GM21526 (cell line): Measurements from ENCODE around the gene ZSCAN10.
A peak's percentile ranks its signal among the peaks of the same experiment; 100 is the strongest.
"Not testable (repeated sequence)": the region's sequence is repeated elsewhere in the genome, so short reads cannot be mapped to it uniquely, and the experiment has no call there.

Experiments
- ATAC-seq: cut with Tn5 transposase; IDR thresholded peaks from one replicate; pipeline ENCODE4 v1.9.1; 2021; ENCODE audit warnings: moderate library complexity; ENCODE audit not compliant: unreplicated experiment, low FRiP score

Gene ZSCAN10

DNA sequence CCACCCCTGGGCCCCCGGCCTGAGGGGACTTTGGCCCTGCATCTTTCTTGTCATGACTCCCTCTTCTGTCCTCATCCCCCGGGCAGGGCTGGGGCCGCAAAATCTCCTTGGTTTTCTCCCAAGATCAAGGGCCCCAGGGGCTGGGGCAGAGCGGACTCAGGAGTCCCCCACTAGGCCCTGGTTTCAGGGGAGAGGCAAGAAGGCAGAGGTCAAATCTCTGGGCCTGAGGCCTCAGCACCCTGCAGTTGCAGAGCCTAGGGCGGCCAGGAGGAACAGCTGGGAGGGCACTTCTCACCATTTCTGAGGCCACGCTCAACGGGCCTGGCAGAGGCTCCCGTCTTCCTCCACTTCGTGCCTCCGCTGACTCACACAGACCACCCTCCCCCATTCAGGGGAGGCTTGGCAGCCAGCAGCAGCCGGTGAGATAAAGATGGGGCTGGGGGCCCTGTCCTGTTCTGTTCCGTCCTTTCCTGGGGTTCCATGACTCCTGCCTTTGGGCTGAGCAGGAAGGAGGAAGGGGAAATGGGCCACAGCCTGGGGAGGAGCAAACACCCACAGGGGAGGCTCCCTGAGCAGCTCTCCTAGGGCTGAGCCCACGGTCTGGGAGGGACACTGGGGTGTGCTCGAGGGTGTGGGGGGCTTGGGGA is 12.4 kb downstream of the ZSCAN10 start:
- no peak for ATAC-seq

DNA sequence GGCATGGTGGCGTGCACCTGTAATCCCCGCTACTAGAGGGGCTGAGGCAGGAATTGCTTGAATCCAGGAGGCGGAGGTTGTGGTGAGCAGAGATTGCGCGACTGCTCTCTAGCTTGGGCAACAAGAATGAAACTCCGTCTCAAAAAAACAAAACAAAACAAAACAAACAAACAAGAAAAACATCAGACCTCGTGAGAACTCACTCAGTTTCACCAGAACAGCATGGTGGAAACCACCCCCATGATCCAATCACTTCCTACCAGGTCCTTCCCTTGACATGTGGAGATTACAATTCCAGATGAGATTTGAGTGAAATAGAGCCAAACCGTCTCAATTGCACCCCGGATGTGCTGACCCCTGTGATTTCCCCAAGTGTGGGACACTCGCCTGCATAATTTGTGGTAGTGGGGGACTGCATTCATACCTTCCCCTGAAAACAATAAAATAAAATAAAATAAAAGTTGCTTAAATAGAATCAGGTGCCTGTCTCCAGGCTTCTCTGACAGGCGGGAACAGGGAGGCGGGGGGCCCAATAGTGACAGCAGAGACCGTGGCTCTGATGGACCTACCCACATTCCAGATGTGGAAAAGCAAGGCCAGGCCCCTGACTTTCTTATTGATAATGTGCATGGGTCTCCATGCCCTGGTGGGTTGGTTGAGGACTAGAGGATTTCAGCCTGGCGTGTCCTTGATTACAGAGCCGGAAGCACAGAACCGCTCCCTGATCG is 13.1 kb downstream of the ZSCAN10 start:
- ATAC-seq, result no peak

DNA sequence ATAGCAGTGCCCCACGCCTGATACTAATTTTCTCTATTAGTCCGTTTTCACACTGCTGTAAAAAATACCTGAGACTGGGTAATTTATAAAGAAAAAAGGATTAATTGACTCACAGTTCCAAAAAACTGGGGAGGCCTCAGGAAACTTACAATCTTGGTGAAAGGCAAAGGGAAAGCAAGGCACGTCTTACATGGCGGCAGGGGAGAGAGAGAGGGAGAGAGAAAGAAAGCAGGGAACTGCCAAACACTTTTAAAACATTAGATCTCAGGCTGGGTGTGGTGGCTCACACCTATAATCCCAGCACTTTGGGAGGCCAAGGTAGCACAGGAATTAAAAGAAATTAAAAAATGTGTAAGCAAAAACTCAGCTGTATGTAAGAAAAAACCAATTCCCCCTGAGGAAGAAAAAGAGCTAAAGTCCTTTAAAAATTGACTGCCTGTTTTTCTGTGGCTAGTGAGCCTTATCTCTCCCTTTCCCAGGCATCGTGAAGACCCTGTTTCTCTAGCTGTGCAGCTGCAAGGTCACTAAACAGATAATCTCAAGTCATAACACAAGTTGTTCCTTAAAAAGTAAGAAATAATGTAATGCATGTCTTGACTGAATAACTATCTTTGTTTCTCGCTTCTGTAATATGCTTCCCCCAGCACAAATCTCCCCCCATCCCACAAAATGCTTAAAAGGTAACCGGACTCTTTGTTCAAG is 14.0 kb downstream of the ZSCAN10 start:
- no peak for ATAC-seq

DNA sequence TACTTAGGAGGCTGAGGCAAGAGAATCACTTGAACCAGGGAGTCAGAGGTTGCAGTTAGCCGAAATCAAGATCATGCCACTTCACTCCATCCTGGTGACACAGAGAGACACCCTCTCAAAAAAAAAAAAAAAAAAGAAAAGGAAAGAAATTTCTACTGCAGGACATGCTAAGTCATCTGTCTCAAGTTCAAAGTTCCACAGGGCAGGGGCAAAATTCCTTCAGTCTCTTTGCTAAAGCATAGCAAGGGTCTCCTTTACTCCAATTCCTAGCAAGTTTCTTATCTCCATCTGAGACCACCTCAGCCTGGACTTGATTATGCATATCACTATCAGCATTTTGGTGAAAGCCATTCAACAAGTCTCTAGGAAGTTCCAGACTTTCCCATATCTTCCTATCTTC is 14.6 kb downstream of the ZSCAN10 start:
- ATAC-seq, result no peak

DNA sequence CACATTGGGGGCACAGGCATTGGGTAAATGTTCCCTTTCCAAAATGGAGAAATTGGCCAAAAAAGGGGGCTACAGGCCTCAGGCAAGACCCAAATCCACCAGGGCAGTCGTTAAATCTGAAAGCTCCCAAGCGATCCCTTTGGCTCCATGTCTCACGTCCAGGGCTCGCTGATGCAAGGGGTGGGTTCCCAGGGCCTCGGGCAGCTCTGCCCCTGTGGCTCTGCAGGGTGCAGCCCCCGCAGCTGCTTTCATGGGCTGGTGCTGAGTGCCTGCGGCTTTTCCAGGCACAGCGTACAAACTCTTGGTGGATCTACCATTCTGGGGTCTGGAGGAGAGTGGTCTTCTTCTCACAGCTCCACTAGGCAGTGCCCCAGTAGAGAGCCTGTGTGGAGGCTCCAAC is 15.7 kb downstream of the ZSCAN10 start:
- not testable (repeated sequence) for ATAC-seq

DNA sequence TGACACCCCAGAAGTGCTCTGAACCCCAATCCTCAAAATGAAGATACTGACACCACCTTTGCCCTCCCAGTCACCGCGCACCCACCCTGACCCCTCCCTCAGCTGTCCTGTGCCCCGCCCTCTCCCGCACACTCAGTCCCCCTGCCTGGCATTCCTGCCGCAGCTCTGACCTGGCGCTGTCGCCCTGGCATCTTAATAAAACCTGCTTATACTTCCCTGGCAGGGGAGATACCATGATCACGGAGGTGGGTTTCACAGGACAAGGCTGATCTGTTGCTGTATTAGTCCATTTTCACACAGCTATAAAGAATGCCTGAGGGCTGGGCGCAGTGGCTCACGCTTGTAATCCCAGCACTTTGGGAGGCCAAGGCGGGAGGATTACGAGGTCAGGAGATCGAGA is 17.1 kb downstream of the ZSCAN10 start:
- ATAC-seq, result not testable (repeated sequence)

DNA sequence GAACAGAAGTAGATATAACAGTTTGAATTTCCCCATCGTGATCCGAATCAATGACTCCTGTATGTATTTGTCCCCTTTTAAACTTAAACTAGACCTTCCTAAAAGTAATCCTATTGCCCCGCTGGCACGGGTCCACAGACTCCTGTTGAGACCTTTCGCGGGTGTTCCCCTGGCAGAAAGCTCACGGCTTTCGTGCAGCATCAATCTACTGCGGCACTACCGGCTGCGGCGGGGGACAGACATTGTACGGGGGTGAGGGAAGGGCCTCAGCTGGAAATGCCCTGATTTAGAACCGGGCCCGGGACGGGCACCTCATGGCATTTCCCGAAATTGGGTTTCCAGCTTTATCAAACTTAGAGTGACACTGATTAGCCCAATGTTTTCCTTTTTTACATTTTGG is 19.1 kb downstream of the ZSCAN10 start:
- no peak for ATAC-seq

DNA sequence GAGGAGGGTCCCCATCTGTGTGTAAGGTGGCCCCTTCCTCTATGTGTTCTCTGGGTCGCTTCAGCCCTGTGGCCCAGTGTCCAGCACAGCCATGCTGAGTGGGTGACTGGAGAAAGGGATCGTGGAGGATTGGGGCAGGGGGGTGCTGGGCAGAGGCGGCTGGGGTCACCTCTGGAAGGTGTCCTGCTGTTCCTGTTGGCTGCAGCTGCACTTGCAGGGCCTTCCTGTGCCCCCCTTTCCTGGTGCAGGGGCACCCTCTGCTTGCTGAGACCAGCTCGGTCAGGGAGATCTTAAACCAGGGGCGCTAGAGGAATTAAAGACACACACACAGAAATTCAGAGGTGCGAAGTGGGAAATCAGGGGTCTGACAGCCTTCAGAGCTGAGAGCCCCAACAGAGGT is 22.5 kb downstream of the ZSCAN10 start:
- ATAC-seq, result no peak

DNA sequence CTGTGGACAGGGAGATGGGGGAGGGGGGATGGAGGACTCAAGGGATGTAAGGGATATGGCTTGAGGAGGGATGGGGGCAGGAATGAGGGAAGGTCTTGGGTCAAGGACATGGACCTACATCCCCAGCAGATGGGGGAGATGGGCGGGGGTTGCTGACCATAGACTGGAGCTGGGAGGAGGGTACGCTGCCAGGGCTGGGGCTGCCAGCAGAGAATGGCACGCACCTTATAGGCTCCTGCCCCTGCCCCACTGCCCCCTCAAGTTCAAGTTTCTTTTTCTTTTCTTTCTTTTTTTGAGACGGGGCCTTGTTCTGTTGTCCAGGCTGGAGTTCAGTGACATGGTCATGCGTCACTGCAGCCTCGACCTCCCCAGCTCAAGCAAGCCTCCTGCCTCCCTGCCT is 23.1 kb downstream of the ZSCAN10 start:
- ATAC-seq, result not testable (repeated sequence)

DNA sequence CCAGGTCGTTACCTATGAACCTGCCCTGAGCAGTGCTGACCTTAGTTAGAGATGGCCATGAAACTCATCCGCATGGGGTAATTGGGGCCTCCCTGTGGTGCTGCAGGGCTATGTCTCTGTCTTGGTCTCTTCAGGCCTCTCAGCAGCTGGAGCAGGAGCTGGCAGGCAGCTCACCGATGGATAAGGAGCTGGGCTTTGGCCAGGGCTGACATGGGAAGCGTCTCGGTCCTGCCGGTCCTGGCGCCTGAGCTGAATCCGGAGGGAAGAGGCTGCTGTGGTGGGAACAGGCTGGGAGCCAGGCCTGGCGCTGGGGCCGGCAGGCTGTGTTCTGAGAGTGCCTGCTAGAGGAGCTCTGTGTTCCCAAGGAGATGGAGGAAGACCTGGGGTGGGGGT is 23.6 kb downstream of the ZSCAN10 start:
- no peak for ATAC-seq

DNA sequence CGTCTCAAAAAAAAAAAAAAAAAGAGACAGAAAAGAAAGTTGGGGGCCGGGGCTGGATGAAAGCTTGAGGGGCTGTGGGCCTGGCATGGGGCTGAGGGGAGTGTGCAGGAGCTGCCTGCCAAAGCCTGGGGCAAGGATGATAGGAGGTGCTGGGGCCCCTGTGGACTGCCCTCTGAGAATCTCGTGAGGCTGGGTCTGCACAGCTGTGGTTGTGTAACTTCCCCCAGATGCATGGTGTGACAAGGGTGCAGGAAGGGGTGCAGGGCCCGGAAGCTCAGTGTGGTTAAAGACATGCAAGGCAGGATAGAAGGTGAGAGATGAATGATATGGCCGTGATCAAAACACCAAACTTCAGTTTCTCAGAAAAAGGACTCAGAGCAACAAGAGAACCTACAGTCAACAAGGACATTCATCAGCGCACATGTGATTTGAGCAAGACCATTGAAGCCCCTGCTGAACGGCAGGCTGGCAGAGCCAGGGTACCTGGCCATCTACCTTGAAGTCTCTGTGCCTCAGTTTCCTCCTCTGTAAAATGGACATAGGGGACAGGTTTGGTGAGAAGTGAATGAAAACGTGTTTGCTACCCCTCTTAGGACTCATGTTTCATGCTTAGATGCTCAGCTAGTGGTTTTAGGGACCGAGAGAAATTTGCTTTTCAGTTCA is 24.1 kb downstream of the ZSCAN10 start:
- ATAC-seq, result peak; percentile 68

DNA sequence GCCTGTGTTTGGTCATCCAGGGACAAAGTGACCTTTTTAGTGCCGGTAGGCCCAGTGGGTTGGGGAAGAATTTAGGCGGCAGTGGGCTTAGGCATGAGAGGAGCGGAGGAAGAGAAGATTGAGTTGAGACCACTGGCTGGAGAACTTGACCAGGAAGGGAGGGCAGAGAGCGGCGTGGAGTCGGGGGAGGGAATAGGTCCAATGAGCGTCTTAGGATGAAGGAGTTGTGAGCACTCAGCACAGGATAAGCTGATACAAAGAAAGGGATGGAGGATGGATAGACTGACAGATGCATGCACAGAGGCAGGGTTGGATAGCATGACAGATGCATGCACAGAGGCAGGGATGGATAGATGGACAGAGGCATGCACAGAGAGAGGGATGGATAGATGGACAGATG is 25.6 kb downstream of the ZSCAN10 start:
- ATAC-seq, result no peak

DNA sequence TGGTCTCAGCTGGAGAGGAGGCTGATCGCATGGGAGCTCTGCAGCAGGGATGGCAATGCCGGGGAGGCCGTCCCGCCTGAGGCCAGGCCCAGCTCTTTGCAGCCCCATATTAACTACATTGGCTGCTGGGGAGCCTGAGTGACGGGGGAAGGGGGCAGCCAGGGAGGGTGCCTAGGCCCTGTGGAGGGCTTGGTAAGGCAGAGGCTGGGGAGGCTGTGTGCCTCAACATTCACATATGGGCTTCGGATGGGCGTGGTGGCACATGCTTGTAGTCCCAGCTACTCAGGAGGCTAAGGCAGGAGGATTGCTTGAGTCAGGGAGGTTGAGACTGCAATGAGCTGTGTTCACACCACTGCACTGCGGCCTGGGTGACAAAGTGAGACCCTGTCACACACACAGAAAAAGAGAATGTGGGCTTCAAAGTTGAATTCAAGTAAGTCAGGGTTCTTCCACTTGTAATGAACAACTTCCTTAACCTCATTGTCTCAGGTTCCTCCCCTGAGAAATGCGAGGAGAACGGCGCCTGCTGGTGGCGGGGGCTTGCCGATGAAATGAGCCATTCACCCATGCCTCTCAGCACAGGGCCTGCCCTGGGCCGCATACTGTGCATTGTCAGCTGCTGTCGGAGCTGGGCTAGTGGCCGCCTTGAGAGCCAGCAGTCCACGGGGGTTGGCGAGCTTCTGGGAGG is 26.4 kb downstream of the ZSCAN10 start:
- ATAC-seq, result not testable (repeated sequence)

DNA sequence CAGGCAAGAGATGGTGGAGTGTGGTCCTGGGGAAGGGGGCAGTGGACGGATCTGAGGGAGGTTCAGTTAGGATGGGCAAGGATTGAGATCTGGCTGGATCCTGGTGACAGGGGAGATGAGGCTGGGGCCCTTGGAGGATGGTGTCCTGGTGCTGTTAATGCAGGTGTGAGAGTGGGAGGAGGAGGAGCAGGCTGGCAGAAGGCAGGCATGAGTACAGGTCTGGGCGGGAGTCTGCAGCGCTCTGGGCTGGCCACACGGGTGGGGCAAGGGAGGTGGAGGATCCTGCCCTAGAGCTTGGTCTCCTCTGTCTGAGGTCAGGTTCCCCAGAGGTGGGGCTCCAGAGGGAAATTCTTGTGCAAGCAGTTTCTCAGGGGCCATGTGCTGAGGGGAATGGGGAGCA is 26.9 kb downstream of the ZSCAN10 start:
- not testable (repeated sequence) for ATAC-seq

DNA sequence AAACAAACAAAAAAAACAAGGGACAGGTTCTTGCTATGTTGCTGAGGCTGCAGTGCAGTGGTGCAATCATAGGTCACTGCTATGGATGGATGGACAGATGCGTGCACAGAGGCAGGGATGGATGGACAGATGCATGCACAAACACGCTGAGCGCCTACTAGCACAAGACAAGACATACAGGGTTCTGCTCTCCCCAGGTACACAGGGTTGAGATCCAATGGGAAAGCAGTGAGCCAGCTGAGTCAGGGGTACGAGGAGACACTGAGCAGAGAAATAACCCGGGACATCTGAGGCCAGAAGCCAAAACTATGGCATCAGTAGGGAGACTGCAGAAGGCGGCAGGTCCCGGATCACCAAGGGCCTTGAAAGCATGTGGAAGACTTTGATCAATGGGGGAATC is 27.4 kb downstream of the ZSCAN10 start:
- no peak for ATAC-seq

DNA sequence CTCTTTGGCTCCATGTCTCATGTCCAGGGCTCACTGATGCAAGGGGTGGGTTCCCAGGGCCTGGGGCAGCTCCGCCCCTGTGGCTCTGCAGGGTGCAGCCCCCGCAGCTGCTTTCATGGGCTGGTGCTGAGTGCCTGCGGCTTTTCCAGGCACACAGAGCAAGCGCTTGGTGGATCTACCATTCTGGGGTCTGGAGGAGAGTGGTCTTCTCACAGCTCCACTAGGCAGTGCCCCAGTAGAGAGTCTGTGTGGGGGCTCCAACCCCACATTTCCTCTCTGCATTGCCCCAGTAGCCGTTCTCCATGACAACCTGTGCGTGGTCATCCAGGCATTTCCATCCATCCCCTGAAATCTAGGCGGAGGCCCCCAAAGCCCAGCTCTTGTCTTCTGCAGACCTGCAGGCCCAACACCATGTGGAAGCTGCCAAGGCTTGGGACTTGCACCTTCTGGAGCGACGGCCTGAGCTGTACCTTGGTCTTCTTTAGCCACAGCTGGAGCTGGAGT is 28.4 kb downstream of the ZSCAN10 start:
- ATAC-seq, result no peak

DNA sequence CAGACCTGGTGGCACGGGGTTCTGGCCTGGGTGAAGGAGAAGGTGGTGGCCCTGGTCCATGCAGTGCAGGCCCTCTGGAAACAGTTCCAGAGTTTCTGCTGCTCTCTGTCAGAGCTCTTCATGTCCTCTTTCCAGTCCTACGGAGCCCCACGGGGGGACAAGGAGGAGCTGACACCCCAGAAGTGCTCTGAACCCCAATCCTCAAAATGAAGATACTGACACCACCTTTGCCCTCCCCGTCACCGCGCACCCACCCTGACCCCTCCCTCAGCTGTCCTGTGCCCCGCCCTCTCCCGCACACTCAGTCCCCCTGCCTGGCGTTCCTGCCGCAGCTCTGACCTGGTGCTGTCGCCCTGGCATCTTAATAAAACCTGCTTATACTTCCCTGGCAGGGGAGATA is 29.9 kb downstream of the ZSCAN10 start:
- not testable (repeated sequence) for ATAC-seq

DNA sequence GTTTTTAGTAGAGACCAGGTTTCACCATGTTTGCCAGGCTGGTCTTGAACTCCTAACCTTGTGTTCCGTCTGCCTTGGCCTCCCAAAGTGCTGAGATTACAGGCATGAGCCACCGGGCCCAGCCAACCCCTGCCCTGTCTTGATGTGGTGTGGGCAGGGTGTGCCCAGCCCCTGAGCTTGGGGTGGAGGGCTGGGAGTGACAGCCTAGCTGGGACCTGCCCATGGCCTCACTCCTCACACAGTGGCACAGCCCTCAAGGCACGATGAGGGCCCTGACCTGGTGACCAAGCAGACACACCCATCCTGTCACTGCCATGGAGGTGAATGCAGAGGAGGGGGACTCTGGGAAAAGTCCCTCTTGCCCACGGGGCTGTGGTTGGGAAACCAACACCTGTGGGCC is 30.6 kb downstream of the ZSCAN10 start:
- no peak for ATAC-seq

DNA sequence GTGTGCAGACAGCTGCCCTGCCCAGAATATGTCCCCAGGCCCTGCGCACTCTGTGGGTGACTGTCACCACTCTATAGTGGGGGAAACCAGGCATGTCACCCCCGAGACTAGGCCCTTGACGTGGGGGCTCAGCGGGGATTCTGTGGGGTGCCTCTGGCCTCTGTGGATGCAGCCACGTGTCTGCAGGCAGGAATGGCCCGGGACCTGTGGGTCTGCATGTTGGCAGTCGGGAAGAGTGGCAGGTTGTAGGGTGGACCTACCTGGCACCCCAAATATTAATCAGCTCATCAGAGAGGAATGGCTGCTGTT is 32.7 kb downstream of the ZSCAN10 start:
- no peak for ATAC-seq

DNA sequence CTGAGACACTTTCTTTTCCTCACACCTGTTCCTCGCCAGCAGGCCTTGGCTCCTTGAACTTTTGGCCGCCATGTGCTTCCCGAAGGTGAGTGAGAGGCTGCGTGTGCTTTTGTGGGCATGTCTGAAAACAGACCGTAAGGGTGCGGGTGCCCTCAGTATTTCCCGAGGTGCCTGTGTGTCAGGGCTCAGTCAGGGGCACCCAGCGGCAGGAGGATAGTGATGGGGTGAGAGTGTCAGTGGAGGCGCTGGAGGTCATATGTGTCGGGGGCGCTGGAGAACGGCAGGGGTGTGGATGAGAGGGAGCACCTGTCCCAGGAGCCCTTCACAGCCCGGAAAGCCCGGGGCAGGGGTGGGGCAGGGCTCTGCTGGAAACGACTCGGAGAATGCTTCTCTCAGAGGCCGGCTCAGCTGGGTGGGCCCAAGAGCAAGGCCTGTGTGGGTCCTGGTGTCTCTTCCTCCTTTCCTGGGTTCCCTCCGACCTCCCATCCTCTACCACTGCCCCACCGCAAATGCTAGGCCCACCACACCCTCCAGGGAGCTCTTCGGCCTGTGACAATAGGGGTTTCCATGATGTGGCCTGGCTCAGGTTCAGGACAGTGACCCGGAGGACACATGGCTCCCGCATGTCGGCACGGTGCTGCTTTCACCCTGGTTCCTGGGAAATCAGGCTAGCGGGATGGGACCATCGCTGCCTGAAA is 33.2 kb downstream of the ZSCAN10 start:
- ATAC-seq, result no peak
